Measurements from ENCODE around the gene UBE2K.

DNA sequence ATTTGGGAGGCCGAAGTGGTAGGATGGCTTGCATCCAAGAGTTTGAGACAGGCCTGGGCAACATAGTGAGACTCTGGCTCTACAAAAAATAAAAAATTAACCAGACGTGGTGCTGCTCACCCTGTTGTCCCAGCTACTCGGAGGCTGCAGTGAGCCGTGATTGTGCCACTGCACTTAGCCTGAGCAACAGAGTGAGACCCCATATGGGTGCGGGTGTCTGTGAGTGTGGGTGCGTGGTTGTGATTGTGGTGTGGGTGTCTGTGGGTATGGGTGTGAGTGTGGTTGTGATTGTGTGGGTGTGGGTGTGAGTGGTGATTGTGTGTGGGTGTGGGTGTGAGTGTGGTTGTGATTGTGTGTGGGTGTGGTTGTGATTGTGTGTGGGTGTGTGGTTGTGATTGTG lies 114.6 kb downstream of the UBE2K start:
- no peak for TF ChIP-seq CTCF (IDR thresholded peaks at IDR 0.05)
- TF ChIP-seq EP300 (IDR thresholded peaks at IDR 0.05), result no peak
- no peak for TF ChIP-seq POLR2A (IDR thresholded peaks at IDR 0.05)
